ENCODE results near the gene SNX33.

- TF ChIP-seq CTCF (conservative IDR thresholded peaks at IDR 0.05; ENCODE audit: low read length) (no peak), EZH2phosphoT487 (IDR thresholded peaks at IDR 0.05; ENCODE audit: borderline replicate concordance) (no peak)
Observed at GRCh38 chr15:75656331-75656730, 8.6 kb downstream of the SNX33 start.

Measured in Loucy (cell line).